ENCODE data around the gene STRBP. TPM values are rescaled to one million over a fixed set of nuclear protein-coding genes. Genes with fewer than 3 reads are reported as not detected.

Gene STRBP
- total and polyA plus RNA-seq, 2 of the 8 experiments (the other 6 are each of a cell fraction or from before 2014, with no cell fraction given): 29.7 to 105 TPM

- TF ChIP-seq SP2 (IDR thresholded peaks at IDR 0.05; ENCODE audit: low read length): no peak
Measured at GRCh38 chr9:123132696-123133095, 135.7 kb downstream of the STRBP start (continued).

GRCh38 chr9:123131993-123132392 is 136.4 kb downstream of the STRBP start:
- H3K27me3 ChIP-seq (replicated peaks in 1 of 4; ENCODE audit: control insufficient read depth in 3 of 4, extremely low read depth in 1 of 4, insufficient read depth in 3 of 4, low read length in 3 of 4): no peaks in the 10 kb centered on the region
- no peaks in the 10 kb centered on the region for H3K79me2 ChIP-seq (ENCODE audit: control insufficient read depth in 1 of 2, insufficient read depth in 2 of 2, low read length in 2 of 2)
- H3K79me1 ChIP-seq (ENCODE audit: low read depth, low read length): no peaks in the 10 kb centered on the region
- no peak overlapping the region for H2BK12ac ChIP-seq (ENCODE audit: low read depth, low read length)
- H4K20me1 ChIP-seq (replicated peaks in 1 of 2; ENCODE audit: control insufficient read depth in 1 of 2, insufficient read depth in 2 of 2, low read length in 2 of 2): peaks cover 0 to 2% of the 10 kb centered on the region in 2 experiments
- H3K23ac ChIP-seq (ENCODE audit: insufficient read length): no peak overlapping the region
- no peak overlapping the region for H3K14ac ChIP-seq (ENCODE audit: insufficient read length)
- no peak overlapping the region for H2BK20ac ChIP-seq (ENCODE audit: low read length)
- FAIRE-seq (no peak), DNase-seq (ENCODE audit: low read depth in 1 of 2, low spot score in 2 of 2) (no peak)
- no peak overlapping the region for H2BK120ac ChIP-seq (replicated peaks; ENCODE audit: low read depth, low read length)
- POLR2A ChIA-PET (ENCODE audit: partially characterized antibody): no interaction called here
- no peak overlapping the region for H3K4ac ChIP-seq (replicated peaks; ENCODE audit: insufficient read length, low read depth, low read length)
- CTCF ChIA-PET (ENCODE audit: partially characterized antibody): interaction anchor here (0.5 to 1.3 kb wide), 3 partner anchors 16 to 93 kb away, joined by 3 to 5 read pairs (median 4); no protein-coding TSS in a partner anchor
- H3K4me1 ChIP-seq (replicated peaks in 1 of 4; ENCODE audit: control insufficient read depth in 3 of 4, insufficient read depth in 4 of 4, low read length in 3 of 4): no peaks in the 10 kb centered on the region
- H3K4me2 ChIP-seq (ENCODE audit: insufficient read depth in 1 of 2, low read depth in 2 of 2, low read length in 2 of 2): no peak overlapping the region
- H2BK15ac ChIP-seq (ENCODE audit: low read length): no peak overlapping the region
- H3K27ac ChIP-seq (ENCODE audit: low read depth, low read length): no peak overlapping the region
- H3K4me3 ChIP-seq (ENCODE audit: extremely low read depth in 1 of 4, insufficient read depth in 2 of 4, low read depth in 3 of 4, low read length in 4 of 4): no peak overlapping the region
- H4K8ac ChIP-seq (ENCODE audit: extremely low read depth, insufficient read depth, low read length): no peak overlapping the region
- no peak overlapping the region for H3K18ac ChIP-seq (ENCODE audit: extremely low read depth, low read length)
- peaks cover 0 to 42% (median 26%) of the 10 kb centered on the region in 4 experiments; a peak in 5 of 8 replicates for H3K36me3 ChIP-seq (ENCODE audit: control insufficient read depth in 2 of 4, insufficient read depth in 4 of 4, low read length in 3 of 4)
- no peak overlapping the region for H3K56ac ChIP-seq (replicated peaks; ENCODE audit: insufficient read length, low read depth, low read length)
- H3K23me2 ChIP-seq (ENCODE audit: low read depth, low read length): no peaks in the 10 kb centered on the region
- no peak overlapping the region for H2BK5ac ChIP-seq (ENCODE audit: low read depth, low read length)
- no peak overlapping the region for H4K91ac ChIP-seq (replicated peaks; ENCODE audit: insufficient read length, low read length)
- H3K9me3 ChIP-seq (ENCODE audit: insufficient read depth in 2 of 2, low read depth in 1 of 2, low read length in 1 of 2): no peaks in the 10 kb centered on the region
- TF ChIP-seq SUZ12 (IDR thresholded peaks at IDR 0.05; ENCODE audit: low read length) (no peak), CHD1 (IDR thresholded peaks at IDR 0.05; ENCODE audit: low read depth, low read length) (no peak), SRF (IDR thresholded peaks at IDR 0.05; ENCODE audit: low read depth, low read length) (no peak), ATF3 (IDR thresholded peaks at IDR 0.05; ENCODE audit: insufficient read depth, low read depth, low read length) (no peak), POLR2AphosphoS5 (IDR thresholded peaks at IDR 0.05; ENCODE audit: low read depth, low read length) (no peak), EGR1 (IDR thresholded peaks at IDR 0.05; ENCODE audit: borderline replicate concordance, low read depth, low read length) (no peak), HDAC6 (IDR thresholded peaks at IDR 0.05; ENCODE audit: low read depth, low read length) (no peak), RNF2 (IDR thresholded peaks at IDR 0.05; ENCODE audit: borderline replicate concordance, low read depth, low read length, missing control alignments, poor library complexity, severe bottlenecking) (no peak)
- H2AK5ac ChIP-seq (ENCODE audit: low read depth, low read length): no peak overlapping the region
- H2AFZ ChIP-seq (ENCODE audit: low read length): no peak overlapping the region
- no peak overlapping the region for H4K5ac ChIP-seq (ENCODE audit: insufficient read length, low read depth, low read length)
- H3K9ac ChIP-seq (replicated peaks in 1 of 4; ENCODE audit: extremely low read depth in 1 of 4, low read depth in 3 of 4, low read length in 3 of 4): no peak overlapping the region

Measured in H1 (cell line).